ENCODE data around the gene SPEF1. TPM values are rescaled to one million over a fixed set of nuclear protein-coding genes. Genes with fewer than 3 reads are reported as not detected.

The SPEF1 gene
- total and polyA plus RNA-seq, 10 of the 15 experiments (the other 5 are each of a cell fraction or from before 2014, with no cell fraction given), result 0.12 TPM; not detected in 9

- H3K4me3 ChIP-seq, result peak overlapping the region; percentile 89
- BruUV-seq (replicated peaks), result no TSS peak
- peak; percentile 75 for FAIRE-seq
- TF ChIP-seq NR2F1 (conservative IDR thresholded peaks at IDR 0.05) (no peak), CTCF (IDR thresholded peaks at IDR 0.05 in 2 of 3, conservative IDR thresholded peaks at IDR 0.05 in 1 of 3; ENCODE audit: control insufficient read depth in 2 of 3, extremely low read depth in 1 of 3, insufficient read depth in 1 of 3, low read depth in 3 of 3, low read length in 3 of 3) (peak; percentile 66 to 73 (median 68)), MEF2B (IDR thresholded peaks at IDR 0.05; ENCODE audit: partially characterized antibody, poor library complexity, severe bottlenecking) (peak; percentile 21), GATAD2B (conservative IDR thresholded peaks at IDR 0.05; ENCODE audit: low read depth) (peak; percentile 50; the same call in 1 of the 2 replicates), CUX1 (IDR thresholded peaks at IDR 0.05; ENCODE audit: insufficient replicate concordance, low read depth, low read length) (no peak), STAT1 (conservative IDR thresholded peaks at IDR 0.05) (0 out of 2 replicates have a peak, but pooled peaks have one; percentile 3), ZSCAN29 (IDR thresholded peaks at IDR 0.05) (no peak), EGR1 (IDR thresholded peaks at IDR 0.05; ENCODE audit: borderline replicate concordance in 1 of 2, low read depth in 2 of 2, low read length in 2 of 2) (0 out of 3 replicates have a peak, but pooled peaks of 1 of the 2 experiments have one; percentile 3), NFYA (IDR thresholded peaks at IDR 0.05; ENCODE audit: borderline replicate concordance, low read depth, low read length) (no peak), MXI1 (IDR thresholded peaks at IDR 0.05; ENCODE audit: low read depth, low read length) (peak; percentile 42; the same call in 1 of the 2 replicates), ZZZ3 (IDR thresholded peaks at IDR 0.05; ENCODE audit: control insufficient read depth, insufficient read length, low read depth) (no peak), CBFB (IDR thresholded peaks at IDR 0.05; ENCODE audit: low read depth) (no peak), TAF1 (IDR thresholded peaks at IDR 0.05; ENCODE audit: borderline replicate concordance, low read depth, low read length) (no peak), POLR2AphosphoS5 (IDR thresholded peaks at IDR 0.05; ENCODE audit: low read length) (peak; percentile 10; the same call in 1 of the 2 replicates)
Measured at GRCh38 chr20:3768342-3769130, 12.7 kb downstream of the SPEF1 start.

More at GRCh38 chr20:3768342-3769130, 12.7 kb downstream of the SPEF1 start:
- Histone ChIP-seq H3K4me1 (ENCODE audit: control insufficient read depth, insufficient read depth, low read length) (peaks cover 24% of the 10 kb centered on the region), H3K9me3 (replicated peaks; ENCODE audit: control insufficient read depth, insufficient read depth, low read length) (no peaks in the 10 kb centered on the region), H3K79me2 (ENCODE audit: control insufficient read depth, insufficient read depth, low read length) (peaks cover 14% of the 10 kb centered on the region), H3K4me2 (ENCODE audit: control insufficient read depth, insufficient read depth) (peak overlapping the region; percentile 91), H2AFZ (ENCODE audit: control insufficient read depth, low read depth, low read length) (peak overlapping the region; percentile 95), H3K9ac (ENCODE audit: control insufficient read depth, insufficient read depth, low read length) (peak overlapping the region; percentile 75), H3K27ac (ENCODE audit: control insufficient read depth, insufficient read depth) (peak overlapping the region; percentile 75), H4K20me1 (ENCODE audit: control insufficient read depth, insufficient read depth) (no peaks in the 10 kb centered on the region), H3K27me3 (replicated peaks in 1 of 2; ENCODE audit: control insufficient read depth in 2 of 2, insufficient read depth in 2 of 2, low read length in 1 of 2) (no peaks in the 10 kb centered on the region), H3K36me3 (ENCODE audit: control insufficient read depth in 2 of 2, insufficient read depth in 2 of 2, low read length in 1 of 2) (no peaks in the 10 kb centered on the region; a peak in 1 of 4 replicates)
- 1% methylated on average over 50 of the region's 51 CpGs for WGBS (ENCODE audit: insufficient coverage, insufficient replicate concordance, low lambda C conversion rate, missing lambda C conversion rate)
- DNase-seq (ENCODE audit: low read depth, low spot score), result no peak
- ChIA-PET RAD21 (ENCODE audit: unreplicated experiment) (interaction anchor here (0.7 to 2.1 kb wide), 14 partner anchors 11 to 303 kb away, joined by 3 to 10 read pairs (median 4); partner anchors contain the start of genes AP5S1, CENPB and SPEF1), SMC1A (ENCODE audit: uncharacterized antibody, unreplicated experiment) (interaction anchor here (0.8 to 2.2 kb wide), 12 partner anchors 16 to 302 kb away, joined by 3 to 12 read pairs (median 4); partner anchors contain the start of genes AP5S1 and CENPB), POLR2A (interaction anchor here (1.0 to 2.5 kb wide), 6 partner anchors 10 to 314 kb away, joined by 3 to 9 read pairs (median 4); partner anchors contain the start of gene AP5S1), CTCF (interaction anchor here (0.7 to 5.7 kb wide), 28 partner anchors 10 to 793 kb away, joined by 3 to 52 read pairs (median 4); partner anchors contain the start of genes CENPB, SIGLEC1 and SPEF1)
- peak; percentile 72 for ATAC-seq
- intact Hi-C loops (cut with micrococcal nuclease; ENCODE audit: unreplicated experiment), result loop anchor here (5.0 kb wide), 2 partner anchors 51 to 91 kb away; no protein-coding TSS in a partner anchor
- in situ Hi-C loops (cut with MboI), result no loop called here
